Stimulated activated CD4-positive, alpha-beta T cell treated with anti-CD3 and anti-CD28 coated beads, Interleukin-1b, Interleukin-23, amount 100 ng/mL, for 48 hours (primary cell): ENCODE measurements around the gene RLN3.
"Not testable (repeated sequence)": the region's sequence is repeated elsewhere in the genome, so short reads cannot be mapped to it uniquely, and the experiment has no call there.

Source experiments
- DNase-seq: peaks from one replicate; pipeline ENCODE4 v3.0.0-alpha.2; 2020

The RLN3 gene

GRCh38 chr19:14023404-14024235 lies 4.3 kb upstream of the RLN3 start:
- DNase-seq, result peak; percentile 30

DNA sequence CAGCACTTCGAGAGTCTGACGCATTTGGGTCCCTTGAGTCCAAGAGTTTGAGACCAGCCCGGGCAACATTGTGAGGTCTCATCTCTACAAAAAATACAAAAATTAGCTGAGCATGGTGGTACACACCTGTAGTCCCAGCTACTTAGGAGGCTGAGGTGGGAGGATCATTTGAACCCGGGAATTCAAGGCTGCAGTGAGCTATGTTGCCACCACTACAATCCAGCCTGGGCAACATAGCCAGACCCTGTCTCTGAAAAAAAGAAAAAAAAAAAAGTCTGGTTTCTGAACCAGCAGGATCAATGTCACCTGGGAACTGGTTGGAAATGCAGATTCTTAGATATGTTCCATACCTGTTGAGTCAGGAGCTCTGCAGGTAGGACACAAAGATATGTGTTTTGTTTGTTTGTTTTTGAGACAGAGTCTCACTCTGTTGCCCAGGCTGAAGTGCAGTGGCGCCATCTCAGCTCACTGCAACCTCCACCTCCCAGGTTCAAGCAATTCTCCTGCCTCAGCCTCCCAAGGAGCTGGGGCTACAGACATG lies 1.2 kb upstream of the RLN3 start:
- DNase-seq, result not testable (repeated sequence)

- no peak for DNase-seq
Measured at GRCh38 chr19:14028901-14029300, 953 bp downstream of the RLN3 start.

DNA sequence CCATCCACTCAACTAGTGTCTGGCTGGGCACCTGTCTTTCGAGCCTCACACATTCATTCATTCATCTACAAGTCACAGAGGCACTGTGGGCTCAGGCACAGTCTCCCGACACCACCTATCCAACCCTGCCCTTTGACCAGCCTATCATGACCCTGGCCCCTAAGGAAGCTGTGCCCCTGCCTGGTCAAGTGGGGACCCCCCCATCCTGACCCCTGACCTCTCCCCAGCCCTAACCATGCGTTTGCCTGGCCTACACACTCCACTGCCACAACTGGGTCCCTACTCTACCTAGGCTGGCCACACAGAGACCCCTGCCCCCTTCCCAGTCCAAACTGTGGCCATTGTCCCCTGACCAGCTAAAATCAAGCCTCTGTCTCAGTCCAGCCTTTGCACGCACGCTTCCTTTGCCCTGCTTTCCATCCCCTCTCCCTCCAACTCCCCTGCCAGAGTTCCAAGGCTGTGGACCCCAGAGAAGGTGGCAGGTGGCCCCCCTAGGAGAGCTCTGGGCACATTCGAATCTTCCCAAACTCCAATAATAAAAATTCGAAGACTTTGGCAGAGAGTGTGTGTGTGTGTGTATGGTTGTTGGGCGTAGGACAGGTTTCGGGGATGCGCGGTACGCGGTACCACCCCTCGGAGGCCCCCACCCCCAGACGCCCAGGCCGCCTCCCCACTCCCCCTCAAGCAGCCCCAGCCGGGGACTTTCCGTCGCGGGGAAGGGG lies 3.2 kb downstream of the RLN3 start:
- no peak for DNase-seq

DNA sequence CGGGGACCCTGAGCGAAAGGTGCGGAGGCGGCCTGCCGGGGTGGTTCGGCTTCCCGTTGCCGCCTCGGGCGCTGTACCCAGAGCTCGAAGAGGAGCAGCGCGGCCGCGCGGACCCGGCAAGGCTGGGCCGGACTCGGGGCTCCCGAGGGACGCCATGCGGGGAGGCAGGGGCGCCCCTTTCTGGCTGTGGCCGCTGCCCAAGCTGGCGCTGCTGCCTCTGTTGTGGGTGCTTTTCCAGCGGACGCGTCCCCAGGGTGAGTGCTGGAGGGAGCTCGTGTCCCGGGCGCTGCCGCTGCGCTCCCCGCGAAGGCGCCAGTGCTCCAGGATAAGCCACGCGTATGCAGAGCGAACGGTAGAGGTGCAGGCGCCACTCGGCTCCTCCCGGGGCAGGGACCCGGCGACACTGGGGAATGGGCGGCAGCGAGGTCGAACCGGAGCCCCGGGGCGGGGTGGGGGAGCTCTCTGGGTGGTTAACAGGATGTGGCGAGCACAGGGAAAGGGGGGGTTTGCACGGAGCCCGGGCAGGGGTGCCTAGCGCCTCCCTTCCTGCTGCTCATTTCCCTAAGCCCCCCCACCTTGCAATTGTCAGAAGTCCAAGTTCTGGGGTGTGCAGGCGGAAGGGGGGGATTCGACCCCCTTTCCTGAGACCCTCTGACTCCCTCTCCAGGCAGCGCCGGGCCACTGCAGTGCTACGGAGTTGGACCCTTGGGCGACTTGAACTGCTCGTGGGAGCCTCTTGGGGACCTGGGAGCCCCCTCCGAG lies 4.0 kb downstream of the RLN3 start, which contains the start of gene IL27RA:
Gene IL27RA (plus strand): TSS at position 44 of the 762 bp plus-strand sequence. CDS start 111 bp downstream, at position 155.
- DNase-seq, result peak; percentile 67

- DNase-seq, result no peak
Measured at GRCh38 chr19:14033946-14034345, 6.0 kb downstream of the RLN3 start.

DNA sequence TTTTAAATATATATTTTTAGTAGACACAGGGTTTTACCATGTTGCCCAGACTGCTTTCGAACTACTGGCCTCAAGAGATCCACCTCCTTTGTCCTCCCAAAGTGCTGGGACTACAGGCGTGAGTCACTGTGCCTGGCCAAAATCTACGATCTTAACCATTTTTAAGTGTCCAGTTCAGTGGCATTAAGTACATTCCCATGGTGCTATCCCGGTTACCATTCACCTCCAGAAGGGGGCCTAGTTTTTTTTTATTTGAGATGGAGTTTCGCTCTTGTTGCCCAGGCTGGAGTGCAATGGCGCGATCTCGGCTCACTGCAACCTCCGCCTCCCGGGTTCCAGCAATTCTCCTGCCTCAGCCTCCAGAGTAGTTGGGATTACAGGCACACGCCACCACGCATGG lies 7.2 kb downstream of the RLN3 start:
- DNase-seq, result not testable (repeated sequence)

DNA sequence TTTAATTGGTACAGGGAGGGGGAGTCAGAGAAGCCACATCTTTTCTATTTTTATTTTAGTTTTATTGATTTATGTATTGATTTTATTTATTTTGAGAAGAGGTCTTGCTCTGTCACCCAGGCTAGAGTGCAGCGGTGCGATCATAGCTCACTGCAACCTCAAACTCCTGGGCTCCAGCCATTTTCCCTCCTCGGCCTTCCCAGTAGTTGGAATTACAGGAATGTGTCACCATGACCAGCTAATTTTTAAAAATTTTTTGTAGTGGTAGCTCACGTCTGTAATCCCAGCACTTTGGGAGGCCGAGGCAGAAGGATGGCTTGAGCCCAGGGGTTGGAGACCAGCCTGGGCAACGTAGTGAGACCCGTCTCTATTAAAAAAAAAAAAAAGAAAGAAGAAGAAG lies 7.8 kb downstream of the RLN3 start:
- no peak for DNase-seq

DNA sequence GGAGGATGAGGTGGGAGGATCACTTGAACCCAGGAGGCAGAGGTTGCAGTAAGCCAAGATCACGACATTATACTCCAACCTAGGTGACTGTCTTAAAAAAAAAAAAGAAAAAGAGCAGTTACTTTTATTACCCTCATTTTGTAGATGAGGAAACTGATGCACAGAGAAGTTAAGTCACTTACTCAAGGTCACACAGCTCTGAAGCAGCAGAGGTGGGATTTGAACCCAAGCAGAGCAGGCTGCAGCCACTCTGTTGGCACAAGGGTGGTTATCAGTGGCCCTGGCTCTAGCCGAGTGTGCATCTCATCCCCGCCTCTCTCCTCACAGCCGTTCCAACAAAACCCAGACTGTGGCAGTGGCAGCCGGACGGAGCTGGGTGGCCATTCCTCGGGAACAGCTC lies 11.2 kb downstream of the RLN3 start:
- no peak for DNase-seq

DNA sequence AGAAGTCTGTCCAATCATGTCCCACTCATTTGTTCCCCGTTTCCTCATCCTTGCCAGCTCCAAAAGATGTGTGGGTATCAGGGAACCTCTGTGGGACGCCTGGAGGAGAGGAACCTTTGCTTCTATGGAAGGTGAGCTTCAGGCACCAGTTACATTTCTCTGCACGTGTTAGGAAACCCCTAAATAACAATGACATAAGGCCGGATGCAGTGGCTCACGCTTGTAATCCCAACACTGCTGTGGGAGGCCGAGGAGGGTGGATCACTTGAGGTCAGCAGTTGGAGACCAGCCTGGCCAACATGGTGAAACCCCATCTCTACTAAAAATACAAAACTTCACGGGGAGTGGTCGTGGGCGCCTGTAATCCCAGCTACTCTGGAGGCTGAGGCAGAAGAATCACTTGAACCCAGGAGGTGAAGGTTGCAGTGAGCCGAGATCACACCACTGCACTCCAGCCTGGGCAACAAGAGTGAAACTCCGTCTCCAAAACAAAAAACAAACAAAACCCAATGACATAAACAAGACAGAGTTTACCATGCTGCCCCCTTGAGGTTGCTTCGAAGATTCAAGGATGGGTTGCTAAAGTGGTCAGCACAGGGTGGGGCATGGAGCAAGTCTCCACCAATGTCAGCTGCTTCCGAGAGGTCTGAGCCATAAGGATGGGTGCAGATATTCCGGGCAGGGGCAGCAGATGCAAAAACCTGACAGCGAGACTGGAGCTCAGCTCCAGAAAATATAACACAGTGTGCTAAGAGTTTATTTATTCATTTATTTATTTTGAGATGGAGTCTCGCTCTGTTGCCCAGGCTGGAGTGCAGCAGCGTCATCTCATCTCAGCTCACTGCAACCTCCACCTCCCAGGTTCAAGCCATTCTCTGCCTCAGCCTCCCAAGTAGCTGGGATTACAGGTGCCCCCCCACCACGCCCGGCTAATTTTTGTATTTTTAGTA lies 15.0 kb downstream of the RLN3 start:
- DNase-seq, result not testable (repeated sequence)

DNA sequence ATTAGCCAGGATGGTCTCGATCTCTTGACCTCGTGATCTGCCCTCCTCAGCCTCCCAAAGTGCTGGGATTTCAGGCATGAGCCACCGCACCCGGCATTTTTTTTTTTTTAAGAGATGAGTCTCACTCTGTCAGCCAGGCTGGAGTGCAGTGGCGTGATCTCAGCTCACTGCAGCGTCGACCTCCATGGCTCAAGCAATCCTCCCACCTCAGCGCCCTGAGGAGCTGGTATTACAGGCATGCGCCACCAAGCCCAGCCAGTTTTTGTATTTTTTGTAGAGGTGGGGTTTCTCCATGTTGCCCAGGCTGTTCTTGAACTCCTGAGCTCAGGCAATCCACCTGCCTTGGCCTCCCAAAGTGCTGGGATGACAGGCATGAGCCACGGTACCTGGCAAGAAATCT lies 19.9 kb downstream of the RLN3 start:
- DNase-seq, result not testable (repeated sequence)

DNA sequence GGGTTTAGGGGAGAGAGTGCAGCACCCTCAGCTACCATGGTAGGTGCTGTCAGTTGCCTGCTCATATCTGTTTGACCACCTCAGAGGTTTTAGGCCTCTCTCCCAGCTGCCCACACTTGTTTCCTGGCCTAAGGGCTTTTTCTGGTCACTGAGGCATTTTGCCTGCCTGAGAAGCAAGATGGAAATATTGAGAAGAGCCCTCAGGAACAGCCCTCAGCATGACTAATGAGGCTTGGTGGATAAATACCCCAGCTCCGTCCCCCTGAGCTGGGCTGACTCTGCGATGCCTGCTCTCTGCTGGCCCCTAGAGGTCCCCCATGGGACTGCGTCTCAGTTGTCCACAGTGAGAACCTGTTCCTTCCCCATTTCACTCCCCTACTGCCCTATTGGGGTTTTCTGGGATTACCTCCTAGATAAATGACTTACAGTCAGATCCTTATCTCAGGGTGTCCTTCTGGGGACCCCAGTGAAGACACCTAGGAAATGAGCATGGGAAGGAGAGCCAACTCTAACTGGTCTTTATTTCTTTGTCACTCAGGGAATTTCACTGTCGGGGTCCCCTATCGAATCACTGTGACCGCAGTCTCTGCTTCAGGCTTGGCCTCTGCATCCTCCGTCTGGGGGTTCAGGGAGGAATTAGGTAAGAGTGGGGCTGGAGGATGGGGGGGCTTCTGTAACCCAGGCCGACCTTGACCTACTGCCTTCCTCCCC lies 20.6 kb downstream of the RLN3 start:
- DNase-seq, result peak; percentile 79

DNA sequence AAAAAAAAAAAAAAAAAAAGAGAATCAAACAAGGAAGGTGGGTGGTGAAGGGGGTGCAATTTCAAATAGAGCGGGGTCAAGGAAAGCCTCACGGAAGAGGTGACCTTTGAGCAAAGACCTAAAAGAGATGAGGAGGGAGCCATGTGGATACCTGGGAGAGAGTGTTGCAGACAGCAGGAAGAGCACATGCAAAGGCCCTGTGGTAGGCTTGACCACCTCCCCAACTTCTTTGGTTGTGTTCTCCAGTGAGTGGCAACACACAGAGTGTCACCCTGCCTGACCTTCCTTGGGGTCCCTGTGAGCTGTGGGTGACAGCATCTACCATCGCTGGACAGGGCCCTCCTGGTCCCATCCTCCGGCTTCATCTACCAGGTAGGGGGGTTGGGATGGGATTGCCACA lies 22.6 kb downstream of the RLN3 start:
- DNase-seq, result no peak

DNA sequence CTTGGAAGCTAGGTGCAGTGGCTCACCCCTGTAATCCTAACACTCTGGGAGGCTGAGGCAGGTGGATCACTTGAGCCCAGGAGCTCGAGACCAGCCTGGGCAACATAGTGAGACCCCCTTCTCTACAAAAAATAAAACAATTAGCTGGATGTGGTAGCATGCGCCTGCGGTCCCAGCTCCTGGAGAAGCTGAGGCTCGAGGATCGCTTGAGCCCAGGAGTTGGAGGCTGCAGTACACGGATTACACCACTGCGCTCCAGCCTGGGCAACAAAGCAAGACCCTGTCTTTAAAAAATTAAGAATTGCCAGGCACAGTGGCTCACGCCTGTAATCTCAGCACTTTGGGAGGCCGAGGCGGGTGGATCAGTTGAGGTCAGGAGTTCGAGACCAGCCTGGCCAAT lies 23.0 kb downstream of the RLN3 start:
- DNase-seq, result not testable (repeated sequence)

GRCh38 chr19:14051980-14052379 lies 24.0 kb downstream of the RLN3 start:
- DNase-seq, result no peak

GRCh38 chr19:14052470-14052869 lies 24.5 kb downstream of the RLN3 start:
- no peak for DNase-seq

GRCh38 chr19:14053032-14053431 lies 25.1 kb downstream of the RLN3 start:
- no peak for DNase-seq

DNA sequence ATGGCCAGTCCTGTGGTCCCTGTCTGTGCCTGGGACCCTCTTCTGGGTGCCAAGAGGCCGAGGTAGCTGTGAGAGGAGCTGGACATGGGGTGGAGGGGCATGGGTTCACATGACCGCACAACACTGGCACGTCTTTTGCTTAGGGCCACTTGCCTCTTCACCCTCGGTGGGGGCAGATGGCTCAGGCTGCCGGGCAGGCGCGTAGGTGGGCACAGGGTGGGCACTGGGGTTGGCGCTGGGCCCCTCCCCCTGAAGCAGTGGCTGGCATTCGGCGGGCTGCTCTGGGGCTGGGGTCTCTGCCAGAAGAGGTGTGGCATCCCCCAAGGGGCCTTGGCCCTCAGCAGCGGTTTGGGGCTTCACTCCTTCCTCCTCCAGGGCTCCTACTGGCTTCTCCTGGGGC lies 25.6 kb downstream of the RLN3 start:
- DNase-seq, result no peak

DNA sequence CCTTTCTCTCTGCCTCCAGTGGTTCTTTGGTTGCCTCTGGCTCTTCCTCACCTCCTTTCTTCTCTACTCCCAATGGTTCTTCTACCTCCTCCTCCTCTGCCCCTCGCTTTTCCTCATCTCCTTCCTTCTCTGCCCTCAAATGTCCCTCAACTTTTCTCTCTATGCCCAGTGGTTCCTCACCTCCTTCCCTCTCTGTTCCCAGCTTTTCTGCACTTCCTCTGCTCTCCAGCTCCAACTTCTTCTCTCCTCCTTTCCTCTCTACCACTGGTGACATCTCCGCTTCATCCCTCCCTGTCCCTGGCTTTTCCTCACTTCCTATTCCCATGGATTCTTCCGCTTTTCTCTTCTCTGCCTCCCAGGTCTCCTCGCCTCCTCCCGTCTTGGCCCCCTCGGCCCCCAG lies 26.2 kb downstream of the RLN3 start:
- no peak for DNase-seq

- DNase-seq, result no peak
Measured at GRCh38 chr19:14054721-14055120, 26.8 kb downstream of the RLN3 start.

DNA sequence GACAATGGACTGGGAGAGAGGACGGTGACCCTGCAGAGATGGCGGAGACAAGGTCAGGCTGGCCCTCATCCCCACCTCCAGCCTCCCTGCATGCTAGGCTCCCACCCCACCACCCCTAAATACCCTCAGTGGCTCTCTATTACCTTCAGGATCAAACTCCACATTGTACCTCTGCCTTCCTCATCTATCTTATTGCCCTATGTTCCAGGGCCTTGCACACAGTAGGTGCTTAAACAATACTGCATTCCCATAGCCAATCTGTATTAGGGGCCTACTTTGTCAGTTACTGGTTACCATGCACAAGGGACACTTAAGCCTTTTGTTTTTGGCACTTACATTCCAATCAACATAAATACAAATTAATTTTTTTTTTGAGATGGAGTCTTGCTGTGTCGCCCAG lies 27.4 kb downstream of the RLN3 start:
- no peak for DNase-seq
